K562 (cell line): ENCODE results near the gene ANKZF1. TPM values are rescaled to one million over a fixed set of nuclear protein-coding genes. Genes with fewer than 3 reads are reported as not detected.
A peak's percentile ranks its signal among the peaks of the same experiment; 100 is the strongest.

Source experiments
- CEBPG ChIP-seq, 3 experiments: fragments of 200-800 bp in 1 of 3; sonication (Bioruptor generic) in 1 of 3; sonication (generic) in 1 of 3; formaldehyde crosslinking in 1 of 3; IDR thresholded peaks in 2 of 3; conservative IDR thresholded peaks in 1 of 3; 2 replicates each; pipeline versions ENCODE4 v1.6.1 to v1.8.0; 2016 to 2022; ENCODE audit warnings: missing compliant biosample characterization in 2 of 3, missing genetic modification characterization in 2 of 3, mild to moderate bottlenecking in 1 of 3, missing genetic modification reagents in 1 of 3
- GATA2 ChIP-seq: sonication (generic); formaldehyde crosslinking; IDR thresholded peaks from 2 replicates; pipeline ENCODE4 v1.4.0; 2020; ENCODE audit warnings: mild to moderate bottlenecking, missing genetic modification reagents
- HCFC1 ChIP-seq: IDR thresholded peaks from 2 replicates; pipeline ENCODE4 v1.6.1; 2012; ENCODE audit warnings: low read depth, low read length, improper control_type of control experiment
- HNRNPK ChIP-seq: fragments of 200-400 bp; formaldehyde crosslinking; IDR thresholded peaks from one replicate; pipeline ENCODE4 v1.6.1; 2018; ENCODE audit warnings: mild to moderate bottlenecking, low read depth, low read length; ENCODE audit not compliant: poor library complexity, severe bottlenecking
- LCOR ChIP-seq: sonication (generic); formaldehyde crosslinking; IDR thresholded peaks from 2 replicates; pipeline ENCODE4 v1.8.0; 2022; ENCODE audit warnings: mild to moderate bottlenecking, missing genetic modification reagents
- NFRKB ChIP-seq: fragments of 450-650 bp; IDR thresholded peaks from 2 replicates; pipeline ENCODE4 v1.6.1; 2016; ENCODE audit warnings: low read depth
- PPARD ChIP-seq: fragments of 250-450 bp; sonication (Bioruptor Pico); IDR thresholded peaks from 2 replicates; pipeline ENCODE4 v1.8.0; 2022; ENCODE audit warnings: inconsistent platforms, mild to moderate bottlenecking, moderate library complexity
- PYGO2 ChIP-seq: fragments of 450-650 bp; IDR thresholded peaks from 2 replicates; pipeline ENCODE4 v1.6.1; 2016; ENCODE audit warnings: mild to moderate bottlenecking, missing genetic modification characterization, moderate library complexity, missing compliant biosample characterization
- RERE ChIP-seq: sonication (generic); formaldehyde crosslinking; IDR thresholded peaks from 2 replicates; pipeline ENCODE4 v1.8.0; 2023; ENCODE audit warnings: missing genetic modification reagents, mild to moderate bottlenecking, borderline replicate concordance
- SP2 ChIP-seq: IDR thresholded peaks from 2 replicates; pipeline ENCODE4 v1.6.1; 2011; ENCODE audit warnings: mild to moderate bottlenecking, low read depth, low read length, moderate library complexity; ENCODE audit not compliant: poor library complexity, severe bottlenecking; ENCODE audit errors: extremely low read depth
- ZNF318 ChIP-seq, 2 experiments: fragments of 450-650 bp; IDR thresholded peaks; 2 replicates each; pipeline ENCODE4 v1.6.1; 2016; ENCODE audit warnings: mild to moderate bottlenecking in 2 of 2, borderline replicate concordance in 1 of 2, low read depth in 1 of 2, moderate library complexity in 1 of 2
- ZNF551 ChIP-seq: fragments of 250-450 bp; sonication (Bioruptor Pico); IDR thresholded peaks from 2 replicates; pipeline ENCODE4 v1.5.0; 2021; ENCODE audit warnings: mild to moderate bottlenecking, moderate library complexity
- ZNF79 ChIP-seq: fragments of 250-450 bp; sonication (Bioruptor Pico); IDR thresholded peaks from 2 replicates; pipeline ENCODE4 v1.4.0; 2020; ENCODE audit warnings: low read depth, mild to moderate bottlenecking, moderate library complexity
- polyA plus RNA-seq, 8 experiments: library from polyadenylated mRNA; depleted of rRNA in 4 of 8; stranded (reverse) in 5 of 8; unstranded in 3 of 8; fragments of >200 nt; fragmentation: Nextera tagmentation in 2 of 8; fragmentation: Illumina TruSeq in 1 of 8; extraction: Ambion mirVana in 2 of 8; extraction: Trizol in 1 of 8; gene quantifications; 2 replicates each; pipeline versions ENCODE4 v1.2.1 to v1.2.3, GENCODE V29; 2011 to 2014; ENCODE audit warnings: inconsistent platforms in 1 of 8, missing spikeins in 1 of 8
- total RNA-seq, 7 experiments: library from RNA; depleted of rRNA in 6 of 7; stranded (reverse); fragments of >200 nt in 6 of 7; fragmentation: Illumina TruSeq in 2 of 7; extraction: Trizol in 2 of 7; gene quantifications; 2 replicates each; pipeline versions ENCODE4 v1.2.1 to v1.2.3, GENCODE V29; 2011 to 2021; ENCODE audit warnings: low replicate concordance in 1 of 7

Gene ANKZF1
- total and polyA plus RNA-seq, 9 of the 15 experiments (the other 6 are each of a cell fraction or from before 2014, with no cell fraction given): 3.1 to 60.6 (median 31.0) TPM

DNA sequence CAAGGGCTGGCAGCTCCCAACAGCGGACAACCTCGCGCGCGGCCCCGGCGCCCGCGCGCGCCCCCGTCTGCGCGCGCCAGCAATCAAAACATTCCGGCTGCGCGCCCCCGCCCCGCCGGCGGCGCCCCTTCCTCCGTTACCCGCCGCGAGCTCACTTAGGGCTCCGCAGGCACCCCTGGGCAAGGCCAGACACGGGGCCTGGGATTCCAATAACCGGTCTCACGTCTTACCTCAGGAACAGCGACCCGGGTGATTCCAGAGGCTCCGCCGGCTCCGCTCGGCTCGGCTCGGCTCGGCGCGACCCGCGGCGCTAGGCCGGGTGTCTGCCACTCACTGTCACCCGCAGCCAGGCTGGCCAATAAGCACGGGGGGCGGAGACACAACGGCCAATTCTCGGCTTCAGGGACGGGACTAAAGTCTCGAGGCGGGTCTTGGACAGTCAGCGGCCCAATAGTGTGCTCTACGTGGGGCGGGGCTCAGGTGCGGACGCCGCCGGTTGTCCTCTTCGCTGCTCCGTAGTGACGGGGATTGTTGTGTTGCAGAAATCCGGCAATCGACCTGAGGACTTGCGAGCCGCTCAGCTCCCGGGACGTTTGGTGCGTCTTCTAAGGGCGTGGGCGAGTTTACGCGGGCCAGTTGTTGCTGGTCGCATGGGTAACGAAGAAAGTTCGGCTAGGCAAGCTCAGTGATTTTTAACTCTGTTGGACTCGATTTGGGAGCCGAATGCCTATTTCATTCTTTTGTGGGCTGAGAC, at the start of gene ANKZF1, which contains the start of gene ATG9A (continued):
- TF ChIP-seq RERE (no peak), CEBPG (CRISPR knock-in tag; IDR thresholded peaks at IDR 0.05) (peak; percentile 59; the same call in 1 of the 2 replicates), CEBPG (tag; conservative IDR thresholded peaks at IDR 0.05 in 1 of 2, IDR thresholded peaks at IDR 0.05 in 1 of 2) (no peak), LCOR (CRISPR knock-in tag) (no peak), ZNF551 (CRISPR knock-in tag) (no peak), NFRKB (no peak), PYGO2 (tag) (no peak), HCFC1 (no peak), SP2 (peak; percentile 80), HNRNPK (no peak), GATA2 (CRISPR knock-in tag) (no peak), ZNF318 (IDR thresholded peaks at IDR 0.05; ENCODE audit: borderline replicate concordance in 1 of 2, low read depth in 1 of 2) (no peak), ZNF79 (CRISPR knock-in tag) (no peak), PPARD (no peak)
